GM18517 (cell line): ENCODE data around the gene SORCS3.

Experiments
- ATAC-seq: cut with Tn5 transposase; IDR thresholded peaks from one replicate; pipeline ENCODE4 v1.9.1; 2021; ENCODE audit warnings: mild to moderate bottlenecking, moderate library complexity; ENCODE audit not compliant: unreplicated experiment

SORCS3 gene

GRCh38 chr10:104773105-104773504 lies 132.0 kb downstream of the SORCS3 start:
- no peak for ATAC-seq

- ATAC-seq, result no peak
Observed at GRCh38 chr10:104774234-104774633, 133.1 kb downstream of the SORCS3 start.

- no peak for ATAC-seq
Observed at GRCh38 chr10:104777086-104777799, 136.2 kb downstream of the SORCS3 start.

- ATAC-seq, result no peak
Observed at GRCh38 chr10:104778371-104778770, 137.3 kb downstream of the SORCS3 start.

GRCh38 chr10:104779701-104780100 lies 138.6 kb downstream of the SORCS3 start:
- no peak for ATAC-seq

GRCh38 chr10:104780165-104780564 lies 139.1 kb downstream of the SORCS3 start:
- no peak for ATAC-seq

- ATAC-seq, result no peak
Observed at GRCh38 chr10:104780946-104781595, 140.0 kb downstream of the SORCS3 start.

GRCh38 chr10:104784452-104784851 lies 143.4 kb downstream of the SORCS3 start:
- no peak for ATAC-seq

- ATAC-seq, result no peak
Observed at GRCh38 chr10:104791471-104791870, 150.4 kb downstream of the SORCS3 start.

GRCh38 chr10:104795411-104795810 lies 154.3 kb downstream of the SORCS3 start:
- no peak for ATAC-seq

- no peak for ATAC-seq
Observed at GRCh38 chr10:104796823-104797222, 155.7 kb downstream of the SORCS3 start.

- ATAC-seq, result no peak
Observed at GRCh38 chr10:104802941-104803340, 161.9 kb downstream of the SORCS3 start.

- ATAC-seq, result no peak
Observed at GRCh38 chr10:104804880-104805279, 163.8 kb downstream of the SORCS3 start.

GRCh38 chr10:104806801-104807200 lies 165.7 kb downstream of the SORCS3 start:
- ATAC-seq, result no peak

- ATAC-seq, result no peak
Observed at GRCh38 chr10:104807581-104808310, 166.7 kb downstream of the SORCS3 start.

- peak; percentile 84 for ATAC-seq
Observed at GRCh38 chr10:104809288-104810090, 168.4 kb downstream of the SORCS3 start.

GRCh38 chr10:104811166-104811565 lies 170.1 kb downstream of the SORCS3 start:
- no peak for ATAC-seq

GRCh38 chr10:104816501-104816900 lies 175.4 kb downstream of the SORCS3 start:
- no peak for ATAC-seq

GRCh38 chr10:104819731-104820130 lies 178.6 kb downstream of the SORCS3 start:
- ATAC-seq, result no peak

GRCh38 chr10:104822088-104822487 lies 181.0 kb downstream of the SORCS3 start:
- ATAC-seq, result no peak

- ATAC-seq, result no peak
Observed at GRCh38 chr10:104824380-104825006, 183.4 kb downstream of the SORCS3 start.
